ENCODE data around the gene RPUSD3.

The RPUSD3 gene

DNA sequence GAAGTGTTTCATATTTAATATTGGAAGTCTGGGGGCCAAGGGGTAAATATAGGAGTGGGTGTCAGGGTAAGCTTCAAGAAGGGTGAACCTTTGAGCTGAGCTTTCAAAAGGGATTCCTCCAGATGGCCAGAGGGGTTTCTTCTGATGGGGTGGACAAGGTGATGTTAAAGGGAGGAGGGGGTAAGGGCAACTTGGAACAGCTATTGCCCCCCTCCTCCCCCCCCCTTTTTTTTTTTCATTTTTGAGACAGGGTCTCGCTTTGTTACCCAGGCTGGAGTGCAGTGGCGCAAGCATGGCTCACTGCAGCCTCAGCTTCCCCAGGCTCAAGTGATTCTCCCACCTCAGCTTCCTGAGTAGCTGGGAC, 35.8 kb downstream of the RPUSD3 start:
- no peaks in the 10 kb centered on the region for H3K27me3 Mint-ChIP-seq
- ATAC-seq, result no peak
- H3K4me3 Mint-ChIP-seq, result no peak overlapping the region
- H3K27ac Mint-ChIP-seq, result peak overlapping the region in 1 of 2 donors; percentile 88
- DNase-seq, result no peak
- no peaks in the 10 kb centered on the region for H3K9me3 Mint-ChIP-seq
- H3K4me1 Mint-ChIP-seq, result peaks cover 61% of the 10 kb centered on the region

DNA sequence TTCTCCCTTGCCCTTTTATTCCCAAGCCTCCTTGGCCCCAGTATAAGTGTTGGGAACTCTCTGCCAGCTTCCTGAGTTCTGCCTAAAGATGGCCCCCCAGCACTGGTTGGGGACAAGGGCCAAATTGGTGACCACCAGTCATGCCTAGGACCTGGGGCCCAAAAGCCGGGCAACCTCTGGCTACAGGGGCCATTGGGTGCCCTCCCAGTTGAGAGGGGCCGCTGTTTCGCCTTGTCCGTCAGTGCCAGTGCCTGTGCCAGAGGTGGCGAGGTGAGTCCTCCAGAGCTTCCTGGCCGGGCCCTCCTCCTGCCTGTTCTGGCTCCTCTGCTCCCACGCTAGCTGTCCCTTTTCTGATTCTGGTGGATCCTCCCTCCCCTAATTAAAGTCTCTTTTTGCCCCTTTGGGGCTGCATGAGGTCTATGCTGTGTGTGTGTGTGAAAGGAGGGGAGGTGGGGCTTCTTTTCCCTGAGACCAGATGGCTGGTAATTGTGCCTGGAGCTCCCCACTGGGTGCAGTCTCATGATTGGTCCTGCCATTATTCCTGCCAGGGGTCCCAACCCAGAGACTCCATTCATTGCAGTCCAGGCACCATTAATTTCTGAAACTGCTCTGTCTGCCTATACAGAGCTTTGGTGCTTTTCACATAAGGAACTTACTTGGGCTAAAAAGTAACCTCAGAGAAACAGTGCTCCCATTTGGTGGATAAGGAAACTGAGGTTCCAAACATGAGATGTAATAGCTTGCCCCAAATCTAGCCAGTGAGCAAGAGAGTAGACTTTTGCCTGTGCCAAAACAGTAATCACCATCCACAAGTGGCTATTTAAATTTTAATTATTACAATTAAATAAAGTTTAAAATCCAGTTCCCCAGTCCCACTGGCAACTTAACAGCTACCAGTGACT, 36.9 kb downstream of the RPUSD3 start:
- ATAC-seq (no peak), DNase-seq (no peak)
- Mint-ChIP-seq H3K27me3 (no peaks in the 10 kb centered on the region), H3K27ac (no peak overlapping the region), H3K9me3 (no peaks in the 10 kb centered on the region), H3K4me1 (peaks cover 61% of the 10 kb centered on the region), H3K4me3 (no peak overlapping the region)

DNA sequence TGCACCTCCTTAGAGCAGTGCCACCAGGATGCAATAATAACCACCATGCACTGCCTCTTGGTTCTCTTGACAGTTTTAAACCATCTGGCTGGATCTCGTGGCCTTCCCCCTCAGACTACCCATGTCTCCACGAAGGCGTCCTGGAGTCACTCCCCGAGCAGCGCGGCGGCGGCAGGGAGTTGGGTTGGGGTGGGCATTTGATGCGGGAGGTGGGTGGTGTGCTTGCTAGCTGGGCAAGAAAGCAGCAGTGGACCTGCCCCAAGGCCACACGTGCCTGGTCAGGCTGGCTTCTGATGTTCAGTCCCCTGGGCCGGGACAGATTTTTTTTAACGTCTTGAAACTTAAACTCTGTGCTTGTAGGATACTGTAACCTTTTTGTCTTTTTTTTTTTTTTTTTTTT, 37.7 kb downstream of the RPUSD3 start:
- Mint-ChIP-seq H3K4me3 (no peak overlapping the region), H3K9me3 (no peaks in the 10 kb centered on the region), H3K27ac (no peak overlapping the region), H3K27me3 (no peaks in the 10 kb centered on the region), H3K4me1 (peaks cover 58% of the 10 kb centered on the region)
- ATAC-seq (no peak), DNase-seq (no peak)

DNA sequence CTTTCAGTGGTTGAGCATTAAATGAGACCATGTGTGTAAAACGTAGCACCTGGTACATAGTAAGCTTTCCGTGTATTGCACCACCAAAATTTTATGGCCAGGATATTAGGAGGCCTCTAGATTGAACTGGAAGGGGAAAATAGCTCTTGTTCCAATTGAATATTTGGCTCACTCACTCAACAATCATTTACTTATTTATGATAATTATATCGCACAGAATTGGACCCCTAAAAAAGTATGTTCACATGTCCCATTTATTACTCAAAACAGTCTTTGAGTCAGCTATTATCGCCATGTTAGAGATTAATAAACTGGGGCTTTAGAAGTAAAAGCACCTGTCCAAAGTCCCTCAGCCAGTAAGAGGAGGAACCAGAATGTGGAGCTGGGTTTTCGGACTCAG, 38.8 kb downstream of the RPUSD3 start:
- Mint-ChIP-seq H3K27ac (no peak overlapping the region), H3K4me3 (no peak overlapping the region), H3K27me3 (no peaks in the 10 kb centered on the region), H3K4me1 (peaks cover 48% of the 10 kb centered on the region), H3K9me3 (no peaks in the 10 kb centered on the region)
- no peak for DNase-seq
- ATAC-seq, result no peak

DNA sequence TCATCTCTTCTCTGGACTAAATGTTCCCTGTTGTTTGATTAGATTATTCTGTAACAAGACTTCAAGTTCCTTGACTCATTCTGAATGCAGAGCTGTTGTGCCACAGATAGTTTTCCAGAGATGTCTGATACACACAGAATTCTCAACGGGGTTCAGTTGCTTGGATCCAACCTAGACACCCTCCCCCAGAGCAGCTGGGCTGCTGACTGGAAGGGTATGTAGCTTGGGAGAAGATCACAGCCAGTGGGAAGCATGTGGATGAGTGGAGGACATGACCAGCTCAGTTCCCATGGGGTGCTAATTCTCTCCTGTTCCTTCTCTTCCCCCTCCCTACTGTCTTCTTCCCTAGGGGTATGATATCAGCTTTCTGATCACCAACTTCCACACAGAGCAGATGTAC, 40.3 kb downstream of the RPUSD3 start:
- DNase-seq (no peak), ATAC-seq (no peak)
- H3K27ac Mint-ChIP-seq, result peak overlapping the region in 1 of 2 donors; percentile 92
- no peak overlapping the region for H3K4me3 Mint-ChIP-seq
- peaks cover 35% of the 10 kb centered on the region for H3K4me1 Mint-ChIP-seq
- H3K9me3 Mint-ChIP-seq, result no peaks in the 10 kb centered on the region
- no peaks in the 10 kb centered on the region for H3K27me3 Mint-ChIP-seq

DNA sequence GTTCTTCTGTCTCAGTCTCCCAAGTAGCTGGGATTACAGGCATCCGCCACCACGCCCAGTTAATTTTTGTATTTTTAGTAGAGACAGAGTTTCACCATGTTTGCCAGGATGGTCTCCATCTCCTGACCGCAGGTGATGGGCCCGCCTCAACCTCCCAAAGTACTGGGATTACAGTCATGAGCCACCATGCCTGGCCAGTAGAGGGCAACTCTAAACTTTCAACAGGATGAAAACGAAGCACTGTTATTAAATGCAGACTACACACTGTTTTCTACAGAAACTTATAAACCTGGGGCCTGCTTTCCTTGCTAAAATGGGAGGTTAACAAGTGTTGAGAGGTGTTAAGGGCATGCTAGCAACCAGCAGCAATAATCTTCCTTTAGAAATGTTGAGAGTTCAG, 43.3 kb downstream of the RPUSD3 start:
- no peaks in the 10 kb centered on the region for H3K27me3 Mint-ChIP-seq
- H3K4me1 Mint-ChIP-seq, result peaks cover 22% of the 10 kb centered on the region
- DNase-seq (no peak), ATAC-seq (no peak)
- no peak overlapping the region for H3K27ac Mint-ChIP-seq
- no peaks in the 10 kb centered on the region for H3K9me3 Mint-ChIP-seq
- no peak overlapping the region for H3K4me3 Mint-ChIP-seq

DNA sequence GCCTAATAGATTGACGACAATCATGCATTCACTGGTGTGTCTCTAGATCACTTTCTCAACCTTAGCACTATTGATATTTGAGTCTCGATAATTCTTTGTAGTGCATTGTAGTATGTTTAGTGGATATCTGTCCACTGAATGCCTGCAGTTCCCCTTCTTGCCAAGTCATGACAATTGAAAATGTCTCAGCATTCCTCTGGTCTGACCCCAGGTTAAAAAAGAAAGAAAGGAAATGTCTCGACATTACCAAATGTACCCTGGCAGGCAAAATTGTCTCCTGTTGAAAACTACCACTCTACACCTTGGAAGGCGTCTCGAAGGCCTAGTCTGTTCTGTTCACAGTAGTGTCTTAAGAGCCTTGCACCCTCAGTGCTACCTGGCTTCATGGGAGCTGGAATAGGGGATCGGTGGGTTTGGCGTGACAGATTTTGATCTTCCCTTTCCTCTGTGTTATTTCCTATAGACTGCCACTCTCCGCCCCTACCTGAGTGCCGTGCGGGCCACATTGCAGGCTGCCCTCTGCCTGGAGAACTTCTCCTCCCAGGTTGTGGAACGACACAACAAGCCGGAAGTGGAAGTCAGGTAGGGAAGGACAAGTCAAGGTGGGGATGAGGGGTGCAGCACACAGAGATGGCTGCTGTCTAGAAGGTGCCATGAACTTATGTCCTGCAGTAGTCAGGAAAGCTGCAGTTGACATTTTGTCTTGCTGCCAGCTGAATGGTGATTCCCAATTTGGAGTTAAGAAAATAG, 46.4 kb downstream of the RPUSD3 start:
- Mint-ChIP-seq H3K4me1 (peaks cover 31% of the 10 kb centered on the region), H3K27me3 (no peaks in the 10 kb centered on the region), H3K4me3 (no peak overlapping the region), H3K9me3 (no peaks in the 10 kb centered on the region), H3K27ac (peak overlapping the region in 1 of 2 donors; percentile 69)
- no peak for DNase-seq
- no peak for ATAC-seq

DNA sequence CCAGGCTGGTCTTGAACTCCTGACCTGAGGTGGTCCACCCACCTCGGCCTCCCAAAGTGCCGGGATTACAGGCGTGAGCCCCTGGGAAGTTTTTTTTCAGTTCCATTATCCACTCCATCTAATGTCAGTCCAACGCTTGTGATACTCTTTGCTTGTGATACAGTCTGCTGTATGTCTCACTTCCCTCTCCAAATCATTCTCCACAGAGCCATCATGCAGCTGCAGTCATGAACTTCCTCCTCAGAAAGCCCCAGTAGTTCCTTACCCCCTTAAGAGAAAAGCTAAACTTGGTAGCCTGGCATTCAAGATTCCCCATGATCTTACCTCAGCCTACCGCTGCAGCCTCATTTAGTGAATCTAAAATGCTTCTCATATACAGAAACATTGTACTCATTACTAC, 48.6 kb downstream of the RPUSD3 start:
- peak overlapping the region; percentile 22 to 69 for H3K4me3 Mint-ChIP-seq
- H3K27ac Mint-ChIP-seq, result peak overlapping the region; percentile 72 to 93
- peaks cover 50% of the 10 kb centered on the region for H3K4me1 Mint-ChIP-seq
- no peaks in the 10 kb centered on the region for H3K9me3 Mint-ChIP-seq
- ATAC-seq, result no peak
- no peak for DNase-seq
- H3K27me3 Mint-ChIP-seq, result no peaks in the 10 kb centered on the region

DNA sequence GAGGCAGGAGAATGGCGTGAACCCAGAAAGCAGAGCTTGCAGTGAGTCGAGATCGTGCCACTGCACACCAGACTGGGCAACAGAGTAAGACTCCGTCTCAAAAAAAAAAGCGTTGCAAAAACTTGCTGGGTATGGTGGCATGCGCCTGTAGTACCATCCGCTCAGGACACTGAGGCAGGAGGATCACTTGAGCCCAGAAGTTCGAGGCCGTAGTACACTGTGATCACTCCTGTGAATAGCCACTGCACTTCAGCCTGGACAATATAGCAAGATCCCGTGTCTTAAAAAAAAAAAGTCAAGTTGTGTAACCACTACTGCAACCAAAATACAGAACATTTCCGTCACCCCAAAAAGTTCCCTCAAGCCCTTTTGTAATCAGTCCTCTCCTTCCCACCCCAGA, 49.4 kb downstream of the RPUSD3 start:
- Mint-ChIP-seq H3K4me3 (peak overlapping the region; percentile 86 to 87), H3K27me3 (no peaks in the 10 kb centered on the region), H3K9me3 (no peaks in the 10 kb centered on the region), H3K4me1 (peaks cover 58% of the 10 kb centered on the region), H3K27ac (peak overlapping the region; percentile 100)
- DNase-seq (no peak), ATAC-seq (no peak)

DNA sequence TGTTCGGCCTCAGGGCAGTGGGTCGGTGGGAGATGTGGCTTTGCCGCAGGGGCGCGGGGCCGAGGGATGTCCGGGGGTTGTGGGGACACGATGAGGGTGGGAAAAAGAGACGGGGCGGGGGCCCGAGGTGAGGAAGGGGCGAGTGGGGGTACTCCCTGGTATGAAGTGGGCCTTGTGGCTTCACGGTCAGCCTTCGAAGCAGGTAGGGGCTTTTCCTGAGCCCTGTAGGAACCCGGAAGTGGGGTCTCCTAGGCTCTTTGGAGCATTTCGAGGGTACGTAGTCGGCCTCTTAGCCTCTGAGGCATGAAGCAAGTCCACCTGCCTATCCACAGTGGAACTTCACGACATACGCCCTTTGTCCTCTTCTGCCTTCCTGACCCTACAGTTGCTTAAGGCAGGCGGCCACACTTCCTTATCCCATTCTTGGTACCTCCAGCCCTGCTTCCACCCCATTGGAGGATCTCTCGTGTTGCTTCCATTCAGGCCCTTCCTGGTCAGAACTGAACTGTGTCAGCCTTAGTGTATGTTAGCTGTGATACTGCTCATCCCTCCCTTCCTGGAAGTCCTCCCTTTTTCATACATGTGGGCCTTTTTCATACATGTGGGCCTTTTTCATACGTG, 50.5 kb downstream of the RPUSD3 start:
- ATAC-seq, result peak; percentile 10
- DNase-seq, result peak in 1 of 2 donors; percentile 17
- Mint-ChIP-seq H3K4me3 (peak overlapping the region; percentile 86 to 87), H3K9me3 (no peaks in the 10 kb centered on the region), H3K4me1 (peaks cover 65% of the 10 kb centered on the region), H3K27me3 (no peaks in the 10 kb centered on the region), H3K27ac (peak overlapping the region; percentile 100)

DNA sequence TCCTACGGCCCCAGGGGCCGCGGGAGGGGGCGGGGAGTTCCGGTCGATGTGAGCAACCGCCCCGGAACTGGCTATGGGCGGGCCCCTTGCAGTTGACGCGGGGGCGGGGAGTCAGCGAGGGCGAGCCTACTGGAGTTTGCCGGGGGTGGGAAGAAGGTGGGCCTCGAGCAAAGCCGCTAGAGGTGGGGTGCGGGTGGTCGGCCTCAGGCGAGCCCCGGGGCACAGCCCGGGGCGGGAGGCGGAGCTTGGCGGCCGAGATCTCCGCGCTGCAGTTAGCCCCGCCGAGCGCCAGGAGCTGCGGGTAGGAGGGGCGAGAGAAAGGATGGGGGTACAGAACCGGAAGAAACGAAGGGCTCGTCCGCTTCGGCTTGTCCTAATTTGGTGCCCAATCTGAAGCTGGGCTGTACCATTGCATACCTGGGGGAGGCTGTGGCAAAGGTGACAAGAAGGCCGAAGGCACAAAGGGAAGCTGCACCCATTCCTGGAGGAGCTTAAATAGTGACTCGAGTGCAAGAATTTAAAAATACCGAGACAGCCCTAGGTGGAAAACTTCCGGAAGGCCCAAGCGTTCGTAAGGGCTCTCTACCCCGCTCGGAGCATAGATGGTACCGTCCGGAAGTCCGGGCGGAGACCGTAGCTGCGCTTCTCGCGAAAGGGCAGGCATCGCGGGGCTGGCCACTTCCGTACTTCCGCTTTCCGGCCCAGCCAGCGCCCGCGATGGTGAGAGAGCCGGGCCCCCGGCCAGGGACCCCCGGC, 51.2 kb downstream of the RPUSD3 start, which contains the start of the genes ARPC4 and TADA3:
ARPC4 (plus strand) TSS at position 678 of the 756 bp plus-strand sequence; CDS start at position 718, 40 bp downstream.
TADA3 (minus strand) TSS at position 69 of the 756 bp plus-strand sequence. CDS start 1,007 bp downstream, outside the sequence.
- no peaks in the 10 kb centered on the region for H3K27me3 Mint-ChIP-seq
- H3K4me1 Mint-ChIP-seq, result peaks cover 70% of the 10 kb centered on the region
- H3K4me3 Mint-ChIP-seq, result peak within 1 kb of the TSS; percentile 86 to 87
- no peaks in the 10 kb centered on the region for H3K9me3 Mint-ChIP-seq
- peak within 1 kb of the TSS; percentile 100 for H3K27ac Mint-ChIP-seq
- ATAC-seq (peak; percentile 92), DNase-seq (peak; percentile 92 to 93)

DNA sequence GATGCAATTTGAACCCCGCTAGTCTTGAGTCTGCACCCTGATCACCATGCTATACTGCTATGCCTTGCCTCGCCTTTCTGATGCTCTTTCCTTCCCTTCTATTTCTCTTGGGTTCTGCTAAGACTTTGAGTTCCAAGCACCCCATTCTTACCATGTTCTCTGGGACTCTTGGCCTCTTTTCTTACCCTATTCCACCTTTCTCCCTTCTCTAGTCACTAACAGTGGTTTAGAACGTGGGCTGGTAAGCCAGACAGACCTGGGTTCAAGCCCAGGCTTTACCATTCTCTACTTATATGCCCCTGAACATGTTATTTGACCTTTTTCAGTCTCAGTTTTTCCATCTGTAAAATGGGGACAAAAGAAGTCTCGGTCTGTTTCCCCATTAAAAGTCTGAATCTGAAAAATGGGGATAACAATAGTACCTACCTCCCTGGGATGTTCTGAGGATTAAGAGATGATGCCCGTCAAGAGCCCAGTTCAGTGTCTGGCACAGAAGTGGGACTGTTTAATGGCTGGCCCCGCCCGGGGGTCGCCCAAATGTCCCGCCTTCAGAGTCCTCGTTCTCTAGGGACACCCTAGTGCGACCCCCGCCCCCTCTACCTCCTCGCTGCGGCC, 51.9 kb downstream of the RPUSD3 start:
- DNase-seq, result no peak
- Mint-ChIP-seq H3K9me3 (no peaks in the 10 kb centered on the region), H3K4me3 (peak overlapping the region; percentile 86 to 87), H3K27ac (peak overlapping the region; percentile 100), H3K27me3 (no peaks in the 10 kb centered on the region), H3K4me1 (peaks cover 70% of the 10 kb centered on the region)
- no peak for ATAC-seq

DNA sequence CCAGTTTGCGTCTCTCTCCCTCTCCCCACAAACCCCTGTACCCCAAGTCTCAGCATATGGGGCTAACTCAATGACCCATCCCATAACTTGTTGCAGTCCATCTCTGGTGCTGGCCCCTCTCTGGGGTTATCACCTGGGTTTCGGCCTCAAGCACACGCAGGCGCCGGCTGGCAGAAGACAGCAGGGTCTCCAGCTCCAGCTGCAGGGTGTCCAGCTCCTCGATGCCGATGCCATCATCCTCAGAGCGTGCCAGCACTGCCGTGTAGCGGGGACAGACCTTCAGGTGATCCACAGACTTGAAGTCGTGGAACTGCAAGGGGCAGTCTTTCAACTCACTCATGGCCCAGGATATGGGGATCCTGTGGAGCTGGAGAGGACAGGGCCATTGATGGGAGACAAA, 52.7 kb downstream of the RPUSD3 start:
- no peak for ATAC-seq
- Mint-ChIP-seq H3K9me3 (no peaks in the 10 kb centered on the region), H3K4me1 (peaks cover 77% of the 10 kb centered on the region), H3K27me3 (no peaks in the 10 kb centered on the region), H3K27ac (no peak overlapping the region), H3K4me3 (peak overlapping the region; percentile 86 to 87)
- DNase-seq, result no peak

Measured in stimulated activated naive CD8-positive, alpha-beta T cell treated with anti-CD3 and anti-CD28 coated beads, Interleukin-15, amount 100 ng/mL, for 72 hours (primary cell).